Suprapubic skin (tissue), 4 donors: ENCODE results near the gene CBL. TPM values are rescaled to one million over a fixed set of nuclear protein-coding genes. Genes with fewer than 3 reads are reported as not detected.
A peak's percentile ranks its signal among the peaks of the same experiment; 100 is the strongest.

Experiments used
- DNase-seq, 2 donors: peaks; one replicate each; pipeline ENCODE4 v3.0.0-alpha.2; 2019; ENCODE audit warnings: low spot score in 2 of 2
- H3K27ac ChIP-seq: fragments of 200-600 bp; sonication (generic); one replicate; pipeline ENCODE4 v1.5.1; 2019
- H3K27me3 ChIP-seq: fragments of 200-600 bp; sonication (generic); one replicate; pipeline ENCODE4 v1.5.1; 2019
- H3K36me3 ChIP-seq: fragments of 200-600 bp; sonication (generic); one replicate; pipeline ENCODE4 v1.5.1; 2019
- H3K4me1 ChIP-seq: fragments of 200-600 bp; sonication (generic); one replicate; pipeline ENCODE4 v1.5.1; 2019
- H3K4me3 ChIP-seq: fragments of 200-600 bp; sonication (generic); one replicate; pipeline ENCODE4 v1.5.1; 2019; ENCODE audit warnings: mild to moderate bottlenecking
- H3K9me3 ChIP-seq: fragments of 200-600 bp; sonication (generic); one replicate; pipeline ENCODE4 v1.5.1; 2019
- CTCF ChIP-seq, 2 donors: fragments of 200-600 bp in 1 of 2; fragments of 450-650 bp in 1 of 2; sonication (generic) in 1 of 2; IDR thresholded peaks; one replicate each; pipeline ENCODE4 v1.5.1; 2016 to 2019; ENCODE audit warnings: antibody characterized with exemption in 2 of 2, mild to moderate bottlenecking in 1 of 2, moderate library complexity in 1 of 2
- EP300 ChIP-seq: sonication (generic); formaldehyde crosslinking; IDR thresholded peaks from one replicate; pipeline ENCODE4 v1.6.1; 2017; ENCODE audit warnings: antibody characterized with exemption
- POLR2A ChIP-seq, 2 donors: fragments of 450-650 bp; IDR thresholded peaks; one replicate each; pipeline ENCODE4 v1.6.1; 2017; ENCODE audit warnings: antibody characterized with exemption in 2 of 2, mild to moderate bottlenecking in 2 of 2, moderate library complexity in 2 of 2
- POLR2AphosphoS5 ChIP-seq, 3 donors: sonication (generic); formaldehyde crosslinking; IDR thresholded peaks; one replicate each; pipeline ENCODE4 v1.6.1; 2017; ENCODE audit warnings: antibody characterized with exemption in 3 of 3
- WGBS: methylation state at CpG from one replicate; pipeline ENCODE4 v1.1.5; 2018; 5-methylcytosine and 5-hydroxymethylcytosine counted together
- total RNA-seq, 4 donors: library from RNA; depleted of rRNA; stranded (reverse); fragments of >200 nt; gene quantifications; one replicate each; pipeline ENCODE4 v1.1.0, GENCODE V29; 2016

The CBL gene
- total RNA-seq, 4 donors from 2014 or later = 13.2 to 17.4 (median 17.2) TPM

- peaks cover 12% of the 10 kb centered on the region for H3K4me1 ChIP-seq
- H3K4me3 ChIP-seq = no peak overlapping the region
- H3K27me3 ChIP-seq = no peaks in the 10 kb centered on the region
- TF ChIP-seq EP300 = no peak
- peak in 1 of 3 donors; percentile 21 for TF ChIP-seq POLR2AphosphoS5 (IDR thresholded peaks at IDR 0.05)
- H3K9me3 ChIP-seq = no peaks in the 10 kb centered on the region
- no peaks in the 10 kb centered on the region for H3K36me3 ChIP-seq
- 78% methylated on average over 2 of the region's 2 CpGs for WGBS
- no peak for DNase-seq
- peak overlapping the region; percentile 75 for H3K27ac ChIP-seq
Observed at GRCh38 chr11:119347242-119347641, 141.1 kb downstream of the CBL start.

- DNase-seq = no peak
- peaks cover 17% of the 10 kb centered on the region for H3K4me1 ChIP-seq
- H3K9me3 ChIP-seq = no peaks in the 10 kb centered on the region
- no peaks in the 10 kb centered on the region for H3K27me3 ChIP-seq
- WGBS = 67% methylated on average over 14 of the region's 16 CpGs
- no peaks in the 10 kb centered on the region for H3K36me3 ChIP-seq
- H3K4me3 ChIP-seq = no peak overlapping the region
- TF ChIP-seq CTCF (IDR thresholded peaks at IDR 0.05) (no peak), POLR2AphosphoS5 (IDR thresholded peaks at IDR 0.05) (no peak), POLR2A (IDR thresholded peaks at IDR 0.05) (no peak), EP300 (no peak)
- H3K27ac ChIP-seq = peak overlapping the region; percentile 75
Observed at GRCh38 chr11:119347940-119348605, 141.9 kb downstream of the CBL start.

GRCh38 chr11:119350302-119350701, 144.2 kb downstream of the CBL start:
- 73% methylated on average over 5 of the region's 6 CpGs for WGBS
- no peak overlapping the region for H3K27ac ChIP-seq
- TF ChIP-seq POLR2AphosphoS5 (IDR thresholded peaks at IDR 0.05) = no peak
- no peak for TF ChIP-seq EP300
- no peak for TF ChIP-seq CTCF (IDR thresholded peaks at IDR 0.05)
- TF ChIP-seq POLR2A (IDR thresholded peaks at IDR 0.05) = no peak
- no peaks in the 10 kb centered on the region for H3K27me3 ChIP-seq
- H3K4me3 ChIP-seq = no peak overlapping the region
- no peaks in the 10 kb centered on the region for H3K36me3 ChIP-seq
- peaks cover 23% of the 10 kb centered on the region for H3K4me1 ChIP-seq
- peak in 1 of 2 donors; percentile 48 for DNase-seq
- no peaks in the 10 kb centered on the region for H3K9me3 ChIP-seq

- no peak for DNase-seq
- TF ChIP-seq CTCF (IDR thresholded peaks at IDR 0.05) (no peak), EP300 (no peak), POLR2A (IDR thresholded peaks at IDR 0.05) (no peak), POLR2AphosphoS5 (IDR thresholded peaks at IDR 0.05) (no peak)
- Histone ChIP-seq H3K9me3 (no peaks in the 10 kb centered on the region), H3K27me3 (no peaks in the 10 kb centered on the region), H3K4me1 (peaks cover 25% of the 10 kb centered on the region), H3K36me3 (no peaks in the 10 kb centered on the region), H3K4me3 (no peak overlapping the region), H3K27ac (no peak overlapping the region)
- 80% methylated on average over 2 of the region's 2 CpGs for WGBS
Observed at GRCh38 chr11:119351232-119351631, 145.1 kb downstream of the CBL start.

GRCh38 chr11:119352857-119353260, 146.7 kb downstream of the CBL start:
- DNase-seq = peak in 1 of 2 donors; percentile 64
- 39% methylated on average over 4 of the region's 4 CpGs for WGBS
- TF ChIP-seq POLR2AphosphoS5 (IDR thresholded peaks at IDR 0.05) (no peak), POLR2A (IDR thresholded peaks at IDR 0.05) (no peak), EP300 (no peak), CTCF (IDR thresholded peaks at IDR 0.05) (no peak)
- Histone ChIP-seq H3K4me1 (peaks cover 22% of the 10 kb centered on the region), H3K36me3 (no peaks in the 10 kb centered on the region), H3K9me3 (no peaks in the 10 kb centered on the region), H3K27me3 (no peaks in the 10 kb centered on the region), H3K4me3 (no peak overlapping the region), H3K27ac (no peak overlapping the region)
